ENCODE results near the gene NECAB3. TPM values are rescaled to one million over a fixed set of nuclear protein-coding genes. Genes with fewer than 3 reads are reported as not detected.

Gene NECAB3
- total RNA-seq, 1 experiment from 2014 or later, result 43.5 TPM

GRCh38 chr20:33630507-33630906, 43.7 kb downstream of the NECAB3 start:
- H3K4me2 ChIP-seq (ENCODE audit: low read length), result no peak overlapping the region
- POLR2A ChIA-PET (ENCODE audit: unreplicated experiment), result no interaction called here
- no peaks in the 10 kb centered on the region for H3K27me3 ChIP-seq (ENCODE audit: low read length)
- no peak for TF ChIP-seq EZH2 (IDR thresholded peaks at IDR 0.05; ENCODE audit: low read length, unreplicated experiment)
- TF ChIP-seq EZH2phosphoT487 (IDR thresholded peaks at IDR 0.05; ENCODE audit: borderline replicate concordance, low read length), result no peak
- no peak for TF ChIP-seq CTCF (conservative IDR thresholded peaks at IDR 0.05; ENCODE audit: low read depth, low read length)
- H3K27ac ChIP-seq (ENCODE audit: low read length), result no peak overlapping the region
- H3K4me1 ChIP-seq (ENCODE audit: insufficient read depth, low read length), result no peaks in the 10 kb centered on the region
- no peaks in the 10 kb centered on the region for H3K9me2 ChIP-seq (replicated peaks; ENCODE audit: low read length)
- H3K9me3 ChIP-seq (ENCODE audit: low read length), result no peaks in the 10 kb centered on the region
- intact Hi-C loops (cut with micrococcal nuclease), result no loop called here
- no peaks in the 10 kb centered on the region for H3K36me3 ChIP-seq (ENCODE audit: low read depth, low read length)
- CTCF ChIA-PET, result no interaction called here
- no peak for DNase-seq
- H3K79me2 ChIP-seq (ENCODE audit: low read length), result no peaks in the 10 kb centered on the region
- H4K20me1 ChIP-seq (ENCODE audit: low read length), result no peaks in the 10 kb centered on the region
- ATAC-seq, result no peak
- BruUV-seq (replicated peaks), result no TSS peak
- no peak overlapping the region for H2AFZ ChIP-seq (ENCODE audit: low read length)
- no peak overlapping the region for H3K4me3 ChIP-seq (ENCODE audit: low read length)
- H3F3A ChIP-seq (ENCODE audit: low read length, unreplicated experiment), result no peaks in the 10 kb centered on the region
- no peak overlapping the region for H3K9ac ChIP-seq (ENCODE audit: low read length)

- no peak overlapping the region for H2AFZ ChIP-seq (ENCODE audit: low read length)
- CTCF ChIA-PET, result no interaction called here
- no peaks in the 10 kb centered on the region for H4K20me1 ChIP-seq (ENCODE audit: low read length)
- H3K27me3 ChIP-seq (ENCODE audit: low read length), result no peaks in the 10 kb centered on the region
- H3K9me2 ChIP-seq (replicated peaks; ENCODE audit: low read length), result no peaks in the 10 kb centered on the region
- no peak for ATAC-seq
- BruUV-seq (replicated peaks), result no TSS peak
- intact Hi-C loops (cut with micrococcal nuclease), result no loop called here
- POLR2A ChIA-PET (ENCODE audit: unreplicated experiment), result no interaction called here
- H3K4me2 ChIP-seq (ENCODE audit: low read length), result no peak overlapping the region
- no peak overlapping the region for H3K4me3 ChIP-seq (ENCODE audit: low read length)
- H3K4me1 ChIP-seq (ENCODE audit: insufficient read depth, low read length), result no peaks in the 10 kb centered on the region
- no peaks in the 10 kb centered on the region for H3K9me3 ChIP-seq (ENCODE audit: low read length)
- H3F3A ChIP-seq (ENCODE audit: low read length, unreplicated experiment), result no peaks in the 10 kb centered on the region
- no peak for DNase-seq
- no peaks in the 10 kb centered on the region for H3K36me3 ChIP-seq (ENCODE audit: low read depth, low read length)
- H3K79me2 ChIP-seq (ENCODE audit: low read length), result no peaks in the 10 kb centered on the region
- H3K27ac ChIP-seq (ENCODE audit: low read length), result no peak overlapping the region
- TF ChIP-seq EZH2phosphoT487 (IDR thresholded peaks at IDR 0.05; ENCODE audit: borderline replicate concordance, low read length) (no peak), EZH2 (IDR thresholded peaks at IDR 0.05; ENCODE audit: low read length, unreplicated experiment) (no peak), CTCF (conservative IDR thresholded peaks at IDR 0.05; ENCODE audit: low read depth, low read length) (no peak)
- H3K9ac ChIP-seq (ENCODE audit: low read length), result no peak overlapping the region
These were observed 44.2 kb downstream of the NECAB3 start for GRCh38 chr20:33629979-33630378.

GRCh38 chr20:33629533-33629932, 44.7 kb downstream of the NECAB3 start:
- POLR2A ChIA-PET (ENCODE audit: unreplicated experiment), result no interaction called here
- Histone ChIP-seq H3K4me3 (ENCODE audit: low read length) (no peak overlapping the region), H3F3A (ENCODE audit: low read length, unreplicated experiment) (no peaks in the 10 kb centered on the region), H3K9me3 (ENCODE audit: low read length) (no peaks in the 10 kb centered on the region), H4K20me1 (ENCODE audit: low read length) (no peaks in the 10 kb centered on the region), H2AFZ (ENCODE audit: low read length) (no peak overlapping the region), H3K36me3 (ENCODE audit: low read depth, low read length) (0 out of 2 replicates have a peak, but pooled peaks cover 2% of the 10 kb centered on the region), H3K4me1 (ENCODE audit: insufficient read depth, low read length) (no peaks in the 10 kb centered on the region), H3K27ac (ENCODE audit: low read length) (no peak overlapping the region), H3K79me2 (ENCODE audit: low read length) (no peaks in the 10 kb centered on the region), H3K4me2 (ENCODE audit: low read length) (no peak overlapping the region), H3K9ac (ENCODE audit: low read length) (no peak overlapping the region), H3K9me2 (replicated peaks; ENCODE audit: low read length) (no peaks in the 10 kb centered on the region), H3K27me3 (ENCODE audit: low read length) (no peaks in the 10 kb centered on the region)
- TF ChIP-seq EZH2phosphoT487 (IDR thresholded peaks at IDR 0.05; ENCODE audit: borderline replicate concordance, low read length) (no peak), EZH2 (IDR thresholded peaks at IDR 0.05; ENCODE audit: low read length, unreplicated experiment) (no peak), CTCF (conservative IDR thresholded peaks at IDR 0.05; ENCODE audit: low read depth, low read length) (no peak)
- BruUV-seq (replicated peaks), result no TSS peak
- intact Hi-C loops (cut with micrococcal nuclease), result no loop called here
- ATAC-seq (no peak), DNase-seq (no peak)
- CTCF ChIA-PET, result no interaction called here
